Measurements from ENCODE around the gene MS4A4E.

Gene MS4A4E

GRCh38 chr11:60274416-60274815 lies 31.5 kb upstream of the MS4A4E start:
- TF ChIP-seq, protein P1, sequence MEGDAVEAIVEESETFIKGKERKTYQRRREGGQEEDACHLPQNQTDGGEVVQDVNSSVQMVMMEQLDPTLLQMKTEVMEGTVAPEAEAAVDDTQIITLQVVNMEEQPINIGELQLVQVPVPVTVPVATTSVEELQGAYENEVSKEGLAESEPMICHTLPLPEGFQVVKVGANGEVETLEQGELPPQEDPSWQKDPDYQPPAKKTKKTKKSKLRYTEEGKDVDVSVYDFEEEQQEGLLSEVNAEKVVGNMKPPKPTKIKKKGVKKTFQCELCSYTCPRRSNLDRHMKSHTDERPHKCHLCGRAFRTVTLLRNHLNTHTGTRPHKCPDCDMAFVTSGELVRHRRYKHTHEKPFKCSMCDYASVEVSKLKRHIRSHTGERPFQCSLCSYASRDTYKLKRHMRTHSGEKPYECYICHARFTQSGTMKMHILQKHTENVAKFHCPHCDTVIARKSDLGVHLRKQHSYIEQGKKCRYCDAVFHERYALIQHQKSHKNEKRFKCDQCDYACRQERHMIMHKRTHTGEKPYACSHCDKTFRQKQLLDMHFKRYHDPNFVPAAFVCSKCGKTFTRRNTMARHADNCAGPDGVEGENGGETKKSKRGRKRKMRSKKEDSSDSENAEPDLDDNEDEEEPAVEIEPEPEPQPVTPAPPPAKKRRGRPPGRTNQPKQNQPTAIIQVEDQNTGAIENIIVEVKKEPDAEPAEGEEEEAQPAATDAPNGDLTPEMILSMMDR (IDR thresholded peaks at IDR 0.05; ENCODE audit: control extremely low read depth, extremely low read depth, low read depth, missing control alignments), result no peak
- ChIA-PET CTCF (interaction anchor here (1.1 to 5.8 kb wide), 4 partner anchors 10 to 71 kb away, joined by 3 to 47 read pairs (median 11); no protein-coding TSS in a partner anchor), POLR2A (no interaction called here)
- no peak for DNase-seq (ENCODE audit: extremely low spot score)

DNA sequence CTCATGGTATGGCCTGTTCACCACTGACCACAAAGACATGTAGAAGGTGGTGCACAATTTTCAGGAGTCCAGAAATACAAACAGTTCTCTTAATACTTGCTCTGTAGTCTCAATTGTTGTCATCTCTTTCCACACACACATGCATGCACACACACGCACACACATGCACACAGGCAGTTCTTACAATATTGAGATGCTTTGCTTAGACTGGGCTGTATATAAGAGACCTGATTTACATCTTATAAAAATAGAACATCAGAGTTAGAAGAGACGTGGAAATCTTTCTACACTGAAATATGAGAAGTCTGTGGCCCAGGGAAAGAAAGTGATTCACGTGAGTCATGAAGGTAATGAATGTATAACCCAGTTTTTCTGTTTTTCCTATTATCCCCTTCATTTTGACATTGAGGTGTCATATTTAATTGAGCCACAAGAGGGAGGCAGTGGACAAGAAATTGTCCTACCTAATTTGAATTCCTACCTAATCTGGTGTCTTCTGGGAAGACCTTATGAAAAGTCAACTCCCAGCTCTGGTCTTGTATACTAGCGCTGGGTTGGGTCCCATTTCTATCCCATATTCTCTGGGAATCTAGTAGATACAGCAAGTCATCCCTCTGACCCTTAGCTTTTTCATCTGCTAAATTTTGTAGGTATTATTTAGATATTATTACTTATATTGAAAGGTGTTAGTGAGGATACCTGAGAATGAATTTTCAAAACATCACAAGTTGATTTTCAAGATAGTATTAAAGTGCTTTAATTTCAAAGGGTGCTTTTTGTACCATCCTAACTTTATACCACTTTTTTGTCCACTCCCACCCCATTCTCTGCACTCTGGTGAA lies 22.7 kb upstream of the MS4A4E start:
- TF ChIP-seq, protein P1 (IDR thresholded peaks at IDR 0.05; ENCODE audit: control extremely low read depth, extremely low read depth, low read depth, missing control alignments), result peak; percentile 70
- peak; percentile 31 for DNase-seq (ENCODE audit: extremely low spot score)
- CTCF ChIA-PET, result interaction anchor here (0.6 to 4.2 kb wide), 52 partner anchors 10 to 635 kb away, joined by 3 to 47 read pairs (median 4); no protein-coding TSS in a partner anchor
- POLR2A ChIA-PET, result no interaction called here

- ChIA-PET CTCF (interaction anchor here (0.6 to 4.2 kb wide), 48 partner anchors 10 to 636 kb away, joined by 3 to 47 read pairs (median 4); partner anchors contain the start of gene MS4A6A), POLR2A (no interaction called here)
- DNase-seq (ENCODE audit: extremely low spot score), result no peak
- TF ChIP-seq, protein P1 (IDR thresholded peaks at IDR 0.05; ENCODE audit: control extremely low read depth, extremely low read depth, low read depth, missing control alignments), result no peak
Measured at GRCh38 chr11:60264644-60265043, 21.7 kb upstream of the MS4A4E start.

- TF ChIP-seq, protein P1 (IDR thresholded peaks at IDR 0.05; ENCODE audit: control extremely low read depth, extremely low read depth, low read depth, missing control alignments), result no peak
- ChIA-PET CTCF (interaction anchor here (1.4 to 4.2 kb wide), 6 partner anchors 12 to 83 kb away, joined by 3 to 47 read pairs (median 38); partner anchors contain the start of gene MS4A6A), POLR2A (no interaction called here)
- DNase-seq (ENCODE audit: extremely low spot score), result no peak
Measured at GRCh38 chr11:60263402-60263801, 20.5 kb upstream of the MS4A4E start.

- no peak for DNase-seq (ENCODE audit: extremely low spot score)
- ChIA-PET POLR2A (no interaction called here), CTCF (interaction anchor here (1.4 to 3.5 kb wide), 2 partner anchors 10 to 102 kb away, joined by 3 to 15 read pairs; no protein-coding TSS in a partner anchor)
- TF ChIP-seq, protein P1 (IDR thresholded peaks at IDR 0.05; ENCODE audit: control extremely low read depth, extremely low read depth, low read depth, missing control alignments), result no peak
Measured at GRCh38 chr11:60261014-60261413, 18.1 kb upstream of the MS4A4E start.

GRCh38 chr11:60257956-60258722 lies 15.2 kb upstream of the MS4A4E start:
- ChIA-PET CTCF (no interaction called here), POLR2A (interaction anchor here (0.5 kb wide), 1 partner anchor 318 kb away, joined by 3 read pairs; no protein-coding TSS in a partner anchor)
- TF ChIP-seq, protein P1 (IDR thresholded peaks at IDR 0.05; ENCODE audit: control extremely low read depth, extremely low read depth, low read depth, missing control alignments), result no peak
- no peak for DNase-seq (ENCODE audit: extremely low spot score)
